Trophoblast cell (in vitro differentiated cells and primary cell): ENCODE results near the gene KRTAP1-5.

Experiments
- DNase-seq, 2 donors: peaks; one replicate each; pipeline ENCODE4 v3.0.0-alpha.2; 2016
- H2AFZ ChIP-seq: 2 replicates; pipeline ENCODE4 v1.6.1; 2013; ENCODE audit warnings: low read length, moderate library complexity, mild to moderate bottlenecking; ENCODE audit not compliant: insufficient read depth, poor library complexity
- H2AK5ac ChIP-seq: 2 replicates; pipeline ENCODE4 v1.6.1; 2013; ENCODE audit warnings: mild to moderate bottlenecking, low read length
- H2BK120ac ChIP-seq: 2 replicates; pipeline ENCODE4 v1.6.1; 2013; ENCODE audit warnings: low read length, mild to moderate bottlenecking, moderate library complexity; ENCODE audit not compliant: insufficient read depth, poor library complexity
- H2BK12ac ChIP-seq: 2 replicates; pipeline ENCODE4 v1.6.1; 2013; ENCODE audit warnings: mild to moderate bottlenecking, low read length, moderate library complexity
- H2BK5ac ChIP-seq: 2 replicates; pipeline ENCODE4 v1.6.1; 2013; ENCODE audit warnings: low read length, low read depth, moderate library complexity, mild to moderate bottlenecking; ENCODE audit not compliant: poor library complexity
- H3K14ac ChIP-seq: 2 replicates; pipeline ENCODE4 v1.6.1; 2013; ENCODE audit warnings: mild to moderate bottlenecking, low read length
- H3K18ac ChIP-seq: 2 replicates; pipeline ENCODE4 v1.6.1; 2013; ENCODE audit warnings: mild to moderate bottlenecking, low read length
- H3K23ac ChIP-seq: 2 replicates; pipeline ENCODE4 v1.6.1; 2013; ENCODE audit warnings: low read length
- H3K27ac ChIP-seq: 2 replicates; pipeline ENCODE4 v1.5.1; 2013; ENCODE audit warnings: low read depth, mild to moderate bottlenecking, inconsistent platforms, low read length, moderate library complexity
- H3K27me3 ChIP-seq: 2 replicates; pipeline ENCODE4 v1.6.1; 2013; ENCODE audit warnings: inconsistent platforms, mild to moderate bottlenecking, low read length, moderate library complexity; ENCODE audit not compliant: insufficient read depth
- H3K36me3 ChIP-seq, 2 experiments: 1 replicate in 1 of 2; 2 replicates in 1 of 2; pipeline ENCODE4 v1.6.1; 2013; ENCODE audit warnings: low read length in 2 of 2, mild to moderate bottlenecking in 2 of 2, moderate library complexity in 1 of 2; ENCODE audit not compliant: insufficient read depth in 2 of 2, control insufficient read depth in 1 of 2
- H3K4ac ChIP-seq: 2 replicates; pipeline ENCODE4 v1.6.1; 2013; ENCODE audit warnings: low read depth, mild to moderate bottlenecking, low read length, moderate library complexity
- H3K4me1 ChIP-seq, 2 experiments: 1 replicate in 1 of 2; 2 replicates in 1 of 2; pipeline ENCODE4 v1.6.1; 2013; ENCODE audit warnings: low read length in 2 of 2, mild to moderate bottlenecking in 2 of 2, moderate library complexity in 1 of 2; ENCODE audit not compliant: insufficient read depth in 2 of 2, control insufficient read depth in 1 of 2
- H3K4me2 ChIP-seq: 2 replicates; pipeline ENCODE4 v1.6.1; 2013; ENCODE audit warnings: inconsistent platforms, mild to moderate bottlenecking, low read length, moderate library complexity
- H3K4me3 ChIP-seq: 2 replicates; pipeline ENCODE4 v1.5.1; 2013; ENCODE audit warnings: mild to moderate bottlenecking, low read depth, low read length, inconsistent platforms
- H3K79me1 ChIP-seq: one replicate; pipeline ENCODE4 v1.6.1; 2013; ENCODE audit warnings: low read length
- H3K79me2 ChIP-seq: 2 replicates; pipeline ENCODE4 v1.6.1; 2013; ENCODE audit warnings: low read length, mild to moderate bottlenecking; ENCODE audit not compliant: control insufficient read depth, insufficient read depth, poor library complexity
- H3K9ac ChIP-seq: 2 replicates; pipeline ENCODE4 v1.6.1; 2013; ENCODE audit warnings: mild to moderate bottlenecking, low read length
- H3K9me3 ChIP-seq: 2 replicates; pipeline ENCODE4 v1.6.1; 2013; ENCODE audit warnings: low read depth, mild to moderate bottlenecking, control low read depth, inconsistent platforms, low read length; ENCODE audit not compliant: insufficient read depth
- H4K12ac ChIP-seq: 2 replicates; pipeline ENCODE4 v1.6.1; 2013; ENCODE audit warnings: low read depth, mild to moderate bottlenecking, low read length, moderate library complexity
- H4K8ac ChIP-seq: 2 replicates; pipeline ENCODE4 v1.6.1; 2013; ENCODE audit warnings: low read depth, mild to moderate bottlenecking, low read length, moderate library complexity
- H4K91ac ChIP-seq: one replicate; pipeline ENCODE4 v1.6.1; 2013; ENCODE audit warnings: low read depth, mild to moderate bottlenecking, low read length, moderate library complexity
- WGBS: extraction: QIAGEN DNeasy Blood & Tissue Kit; methylation state at CpG from one replicate; pipeline ENCODE4 v1.1.7; 2013; ENCODE audit warnings: missing lambda C conversion rate; ENCODE audit not compliant: insufficient read length, insufficient coverage; ENCODE audit errors: extremely low coverage; 5-methylcytosine and 5-hydroxymethylcytosine counted together

Gene KRTAP1-5

GRCh38 chr17:40984226-40984625 is 42.8 kb downstream of the KRTAP1-5 start, which contains the start of gene KRT40:
Gene KRT40 (minus strand): TSS chr17:40984326. CDS start chr17:40984273, 53 bp downstream.
- Histone ChIP-seq H3K18ac (no peak within 1 kb of the TSS), H3K4me1 (peaks cover 6 to 9% of the 10 kb centered on the region in 2 experiments), H3K9ac (no peak within 1 kb of the TSS), H2BK5ac (no peak within 1 kb of the TSS), H2BK120ac (no peak within 1 kb of the TSS), H3K79me2 (no peaks in the 10 kb centered on the region), H3K27me3 (no peaks in the 10 kb centered on the region), H3K9me3 (no peaks in the 10 kb centered on the region), H3K27ac (no peak within 1 kb of the TSS), H4K91ac (no peak within 1 kb of the TSS), H2AFZ (no peak within 1 kb of the TSS), H3K4me2 (no peak within 1 kb of the TSS), H3K36me3 (no peaks in the 10 kb centered on the region), H2BK12ac (no peak within 1 kb of the TSS), H4K12ac (no peak within 1 kb of the TSS), H4K8ac (no peak within 1 kb of the TSS), H3K23ac (no peak within 1 kb of the TSS), H3K4ac (no peak within 1 kb of the TSS), H3K4me3 (no peak within 1 kb of the TSS), H2AK5ac (no peak within 1 kb of the TSS), H3K14ac (no peak within 1 kb of the TSS), H3K79me1 (no peaks in the 10 kb centered on the region)
- no CpG with 5 or more reads among the region's 3 CpGs for WGBS
- no peak for DNase-seq

- Histone ChIP-seq H3K18ac (no peak overlapping the region), H3K9me3 (no peaks in the 10 kb centered on the region), H3K36me3 (no peaks in the 10 kb centered on the region), H3K79me1 (peaks cover 3% of the 10 kb centered on the region), H4K8ac (no peak overlapping the region), H3K27ac (peak overlapping the region; percentile 20), H3K4ac (no peak overlapping the region), H2BK120ac (no peak overlapping the region), H4K12ac (no peak overlapping the region), H4K91ac (no peak overlapping the region), H3K23ac (no peak overlapping the region), H3K4me1 (peaks cover 7 to 16% of the 10 kb centered on the region in 2 experiments), H3K79me2 (no peaks in the 10 kb centered on the region), H2AFZ (no peak overlapping the region), H3K14ac (no peak overlapping the region), H2BK12ac (no peak overlapping the region), H3K9ac (no peak overlapping the region), H2AK5ac (no peak overlapping the region), H2BK5ac (no peak overlapping the region), H3K4me2 (no peak overlapping the region), H3K27me3 (no peaks in the 10 kb centered on the region), H3K4me3 (no peak overlapping the region)
- WGBS, result no CpG with 5 or more reads among the region's 5 CpGs
- DNase-seq, result no peak
These were observed 45.9 kb downstream of the KRTAP1-5 start for GRCh38 chr17:40981115-40981514.

GRCh38 chr17:40980596-40980995 is 46.4 kb downstream of the KRTAP1-5 start:
- Histone ChIP-seq H3K9me3 (no peaks in the 10 kb centered on the region), H2AK5ac (no peak overlapping the region), H3K14ac (no peak overlapping the region), H4K8ac (no peak overlapping the region), H2BK120ac (no peak overlapping the region), H3K23ac (no peak overlapping the region), H3K27ac (peak overlapping the region; percentile 20), H3K9ac (no peak overlapping the region), H3K4me3 (no peak overlapping the region), H3K36me3 (no peaks in the 10 kb centered on the region), H3K79me1 (peaks cover 3% of the 10 kb centered on the region), H3K79me2 (no peaks in the 10 kb centered on the region), H2BK12ac (no peak overlapping the region), H3K18ac (no peak overlapping the region), H4K91ac (no peak overlapping the region), H3K27me3 (no peaks in the 10 kb centered on the region), H3K4ac (no peak overlapping the region), H3K4me1 (peaks cover 7 to 16% of the 10 kb centered on the region in 2 experiments), H2AFZ (no peak overlapping the region), H4K12ac (no peak overlapping the region), H2BK5ac (no peak overlapping the region), H3K4me2 (peak overlapping the region; percentile 7)
- no peak for DNase-seq
- WGBS, result no CpG with 5 or more reads among the region's 8 CpGs

GRCh38 chr17:40980117-40980516 is 46.9 kb downstream of the KRTAP1-5 start:
- H4K91ac ChIP-seq, result no peak overlapping the region
- no peak overlapping the region for H3K14ac ChIP-seq
- no peak overlapping the region for H2AK5ac ChIP-seq
- H3K4ac ChIP-seq, result no peak overlapping the region
- H3K4me1 ChIP-seq, result peaks cover 7 to 16% of the 10 kb centered on the region in 2 experiments
- no CpG with 5 or more reads among the region's 3 CpGs for WGBS
- H3K4me2 ChIP-seq, result peak overlapping the region; percentile 7
- H3K27ac ChIP-seq, result peak overlapping the region; percentile 6
- no peaks in the 10 kb centered on the region for H3K36me3 ChIP-seq
- no peak overlapping the region for H3K9ac ChIP-seq
- no peak overlapping the region for H2AFZ ChIP-seq
- no peak overlapping the region for H2BK120ac ChIP-seq
- no peak overlapping the region for H2BK12ac ChIP-seq
- H3K27me3 ChIP-seq, result no peaks in the 10 kb centered on the region
- H3K79me2 ChIP-seq, result no peaks in the 10 kb centered on the region
- H4K8ac ChIP-seq, result no peak overlapping the region
- H3K18ac ChIP-seq, result no peak overlapping the region
- no peak overlapping the region for H3K23ac ChIP-seq
- H4K12ac ChIP-seq, result no peak overlapping the region
- no peaks in the 10 kb centered on the region for H3K9me3 ChIP-seq
- H3K79me1 ChIP-seq, result peaks cover 3% of the 10 kb centered on the region
- DNase-seq, result no peak
- no peak overlapping the region for H3K4me3 ChIP-seq
- no peak overlapping the region for H2BK5ac ChIP-seq
